ENCODE data around the gene ZNF750. TPM values are rescaled to one million over a fixed set of nuclear protein-coding genes. Genes with fewer than 3 reads are reported as not detected.

ZNF750 gene
- polyA plus RNA-seq, 3 donors: not detected

DNA sequence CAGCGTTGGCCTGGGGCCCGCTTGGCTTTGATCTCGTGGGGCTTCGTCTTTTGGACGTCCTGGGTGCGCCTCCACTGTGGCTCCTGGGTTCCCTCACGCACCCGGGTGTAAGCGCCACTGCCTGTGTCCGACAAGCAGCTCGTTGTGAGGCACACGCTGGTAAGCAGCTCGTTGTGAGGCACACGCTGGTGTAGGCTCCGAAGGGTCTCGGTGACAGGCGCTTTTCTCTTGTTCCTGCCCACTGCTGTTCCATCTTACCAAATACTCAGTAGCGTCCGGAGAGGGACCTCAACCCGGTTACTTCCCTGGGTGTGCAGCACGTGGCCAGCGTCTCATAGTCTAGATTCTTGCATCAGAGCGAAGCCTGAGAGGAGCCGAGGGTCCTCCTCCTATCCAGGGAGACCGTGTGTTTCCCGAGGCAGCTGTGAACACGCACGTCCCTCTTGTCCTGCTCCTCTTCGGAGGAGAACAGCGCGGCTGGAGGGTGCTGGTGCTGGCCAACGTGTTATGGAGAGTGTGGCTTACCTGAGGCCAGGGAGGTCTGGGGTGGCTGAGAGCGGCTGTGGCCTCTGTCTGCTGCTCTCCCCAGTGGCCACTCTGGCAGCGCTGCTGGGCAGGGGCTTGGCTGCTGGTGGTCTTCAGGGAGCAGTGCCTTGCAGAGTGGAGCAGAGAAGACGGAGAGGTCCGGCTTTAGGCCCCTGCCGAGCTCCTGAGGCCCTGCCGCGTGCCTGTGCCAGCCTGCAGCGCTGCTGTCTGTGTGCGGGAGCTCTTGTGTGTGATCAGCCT, 32.1 kb upstream of the ZNF750 start:
- intact Hi-C loops (cut with micrococcal nuclease): no loop called here
- Mint-ChIP-seq H3K27me3 (ENCODE audit: low read depth in 3 of 3) (peaks cover 0 to 4% (median 0%) of the 10 kb centered on the region in 3 donors), H3K36me3 (peaks cover 36 to 47% of the 10 kb centered on the region in 2 donors), H3K27ac (peak overlapping the region in 5 of 7 donors; percentile 20 to 60 (median 27)), H3K9me3 (no peaks in the 10 kb centered on the region), H3K4me1 (peaks cover 35% of the 10 kb centered on the region), H3K4me3 (no peak overlapping the region)
- no peaks in the 10 kb centered on the region for H3K27me3 ChIP-seq (ENCODE audit: control insufficient read depth in 2 of 2, insufficient read depth in 2 of 2, low read length in 2 of 2)
- H3K4me1 ChIP-seq (ENCODE audit: control insufficient read depth in 1 of 2, insufficient read depth in 2 of 2, low read length in 2 of 2): peaks cover 32 to 35% of the 10 kb centered on the region in 2 donors
- no peak overlapping the region for H2AFZ ChIP-seq (ENCODE audit: insufficient read depth, low read depth, low read length, poor library complexity, severe bottlenecking)
- H3K36me3 ChIP-seq (replicated peaks in 1 of 2; ENCODE audit: control insufficient read depth in 1 of 2, insufficient read depth in 2 of 2, low read length in 2 of 2): peaks cover 12 to 22% of the 10 kb centered on the region in 2 donors
- no peak for DNase-seq
- H4K20me1 ChIP-seq (ENCODE audit: insufficient read depth, low read length): no peaks in the 10 kb centered on the region
- no peaks in the 10 kb centered on the region for H3K79me2 ChIP-seq (ENCODE audit: insufficient read depth, low read length)
- no peak overlapping the region for H3K4me3 ChIP-seq (replicated peaks in 1 of 3; ENCODE audit: low read depth in 2 of 3, low read length in 3 of 3)
- WGBS (ENCODE audit: insufficient coverage): 88% methylated on average over 41 of the region's 41 CpGs
- peak overlapping the region; percentile 10 for H3K4me2 ChIP-seq (replicated peaks; ENCODE audit: extremely low read depth, low read length, poor library complexity, severe bottlenecking)
- TF ChIP-seq, protein P1, sequence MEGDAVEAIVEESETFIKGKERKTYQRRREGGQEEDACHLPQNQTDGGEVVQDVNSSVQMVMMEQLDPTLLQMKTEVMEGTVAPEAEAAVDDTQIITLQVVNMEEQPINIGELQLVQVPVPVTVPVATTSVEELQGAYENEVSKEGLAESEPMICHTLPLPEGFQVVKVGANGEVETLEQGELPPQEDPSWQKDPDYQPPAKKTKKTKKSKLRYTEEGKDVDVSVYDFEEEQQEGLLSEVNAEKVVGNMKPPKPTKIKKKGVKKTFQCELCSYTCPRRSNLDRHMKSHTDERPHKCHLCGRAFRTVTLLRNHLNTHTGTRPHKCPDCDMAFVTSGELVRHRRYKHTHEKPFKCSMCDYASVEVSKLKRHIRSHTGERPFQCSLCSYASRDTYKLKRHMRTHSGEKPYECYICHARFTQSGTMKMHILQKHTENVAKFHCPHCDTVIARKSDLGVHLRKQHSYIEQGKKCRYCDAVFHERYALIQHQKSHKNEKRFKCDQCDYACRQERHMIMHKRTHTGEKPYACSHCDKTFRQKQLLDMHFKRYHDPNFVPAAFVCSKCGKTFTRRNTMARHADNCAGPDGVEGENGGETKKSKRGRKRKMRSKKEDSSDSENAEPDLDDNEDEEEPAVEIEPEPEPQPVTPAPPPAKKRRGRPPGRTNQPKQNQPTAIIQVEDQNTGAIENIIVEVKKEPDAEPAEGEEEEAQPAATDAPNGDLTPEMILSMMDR (IDR thresholded peaks at IDR 0.05): no peak
- H3K9ac ChIP-seq (ENCODE audit: insufficient read depth, low read length, poor library complexity, severe bottlenecking): no peak overlapping the region
- H3K9me3 ChIP-seq (replicated peaks in 1 of 2; ENCODE audit: control insufficient read depth in 1 of 2, insufficient read depth in 1 of 2, low read length in 2 of 2): no peaks in the 10 kb centered on the region
- H3K27ac ChIP-seq (ENCODE audit: low read depth in 1 of 2, low read length in 2 of 2): no peak overlapping the region

DNA sequence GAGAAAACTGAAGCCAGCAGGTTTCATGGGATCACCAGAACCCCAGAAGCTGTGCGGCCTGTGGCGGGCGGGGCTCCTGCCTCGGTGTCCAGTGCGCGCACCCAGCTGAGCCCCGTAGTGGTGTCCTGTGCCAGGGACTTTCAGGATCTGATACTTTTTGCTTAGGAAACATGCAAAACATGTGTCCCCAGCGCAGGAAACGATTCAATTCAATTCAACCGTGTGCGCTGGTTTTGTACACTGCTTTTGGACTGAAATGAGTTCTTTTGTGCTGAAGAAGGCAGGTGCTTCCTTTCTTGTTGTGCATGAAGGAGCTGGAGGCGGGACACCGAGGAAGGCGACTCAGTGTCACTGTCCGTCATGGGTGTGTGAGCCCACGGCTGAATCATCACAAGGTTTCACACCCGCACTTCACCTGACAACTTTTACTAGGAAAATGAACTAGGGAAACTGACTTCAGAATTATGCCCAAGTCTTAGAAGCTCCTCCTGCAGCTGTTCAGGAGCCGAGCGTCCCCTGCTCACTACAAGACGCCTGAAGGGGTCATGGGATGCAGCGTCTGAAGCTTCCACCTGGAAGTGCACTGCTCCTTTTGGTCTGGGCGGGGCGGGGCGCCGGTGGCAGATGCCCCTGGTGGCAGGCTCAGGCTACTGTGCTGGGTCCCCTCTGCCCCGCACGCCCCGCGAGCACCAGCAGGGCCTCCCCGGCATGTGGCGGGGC, 31.4 kb upstream of the ZNF750 start:
- H3K27ac ChIP-seq (ENCODE audit: low read depth in 1 of 2, low read length in 2 of 2): no peak overlapping the region
- TF ChIP-seq, protein P1 (IDR thresholded peaks at IDR 0.05): no peak
- Mint-ChIP-seq H3K27ac (peak overlapping the region in 1 of 7 donors; percentile 26), H3K9me3 (no peaks in the 10 kb centered on the region), H3K4me1 (peaks cover 27% of the 10 kb centered on the region), H3K36me3 (peaks cover 38 to 50% of the 10 kb centered on the region in 2 donors), H3K27me3 (ENCODE audit: low read depth in 3 of 3) (peaks cover 0 to 4% (median 0%) of the 10 kb centered on the region in 3 donors), H3K4me3 (no peak overlapping the region)
- intact Hi-C loops (cut with micrococcal nuclease): no loop called here
- peaks cover 12 to 22% of the 10 kb centered on the region in 2 donors for H3K36me3 ChIP-seq (replicated peaks in 1 of 2; ENCODE audit: control insufficient read depth in 1 of 2, insufficient read depth in 2 of 2, low read length in 2 of 2)
- no peak overlapping the region for H2AFZ ChIP-seq (ENCODE audit: insufficient read depth, low read depth, low read length, poor library complexity, severe bottlenecking)
- H3K9me3 ChIP-seq (replicated peaks in 1 of 2; ENCODE audit: control insufficient read depth in 1 of 2, insufficient read depth in 1 of 2, low read length in 2 of 2): no peaks in the 10 kb centered on the region
- DNase-seq: no peak
- H3K4me1 ChIP-seq (ENCODE audit: control insufficient read depth in 1 of 2, insufficient read depth in 2 of 2, low read length in 2 of 2): peaks cover 24 to 28% of the 10 kb centered on the region in 2 donors
- H3K27me3 ChIP-seq (ENCODE audit: control insufficient read depth in 2 of 2, insufficient read depth in 2 of 2, low read length in 2 of 2): no peaks in the 10 kb centered on the region
- WGBS (ENCODE audit: insufficient coverage): 95% methylated on average over 30 of the region's 31 CpGs
- no peak overlapping the region for H3K9ac ChIP-seq (ENCODE audit: insufficient read depth, low read length, poor library complexity, severe bottlenecking)
- H3K4me3 ChIP-seq (replicated peaks in 1 of 3; ENCODE audit: low read depth in 2 of 3, low read length in 3 of 3): no peak overlapping the region
- no peak overlapping the region for H3K4me2 ChIP-seq (replicated peaks; ENCODE audit: extremely low read depth, low read length, poor library complexity, severe bottlenecking)
- no peaks in the 10 kb centered on the region for H3K79me2 ChIP-seq (ENCODE audit: insufficient read depth, low read length)
- H4K20me1 ChIP-seq (ENCODE audit: insufficient read depth, low read length): no peaks in the 10 kb centered on the region
